DOHH2 (cell line): ENCODE measurements around the gene PICK1.

ENCODE experiments used
- H3F3A ChIP-seq: fragments of 200-600 bp; sonication (generic), shearing (Covaris generic); 2 replicates; pipeline ENCODE4 v1.6.0; 2016; ENCODE audit warnings: antibody characterized with exemption, mild to moderate bottlenecking; ENCODE audit not compliant: control insufficient read depth, insufficient read depth
- H3K27ac ChIP-seq: fragments of 200-600 bp; sonication (generic); 2 replicates; pipeline ENCODE4 v1.5.1; 2014; ENCODE audit warnings: low read depth, mild to moderate bottlenecking, low read length, moderate library complexity
- H3K27me3 ChIP-seq: fragments of 200-600 bp; sonication (generic); 2 replicates; pipeline ENCODE4 v1.6.1; 2014; ENCODE audit warnings: mild to moderate bottlenecking, low read length, mixed read lengths; ENCODE audit not compliant: control insufficient read depth
- H3K36me3 ChIP-seq: fragments of 200-600 bp; sonication (generic); 2 replicates; pipeline ENCODE4 v1.6.1; 2014; ENCODE audit warnings: mild to moderate bottlenecking, low read length, moderate library complexity, mixed read lengths; ENCODE audit not compliant: control insufficient read depth
- H3K4me1 ChIP-seq: fragments of 200-600 bp; sonication (generic); 2 replicates; pipeline ENCODE4 v1.6.1; 2014; ENCODE audit warnings: mild to moderate bottlenecking, low read length, mixed read lengths; ENCODE audit not compliant: control insufficient read depth
- H3K4me2 ChIP-seq: fragments of 200-600 bp; sonication (generic); 2 replicates; pipeline ENCODE4 v1.6.0; 2014; ENCODE audit warnings: mild to moderate bottlenecking, low read length, moderate library complexity
- H3K4me3 ChIP-seq: fragments of 200-600 bp; sonication (generic); 2 replicates; pipeline ENCODE4 v1.5.1; 2014; ENCODE audit warnings: mild to moderate bottlenecking, low read length, mixed read lengths
- H3K79me2 ChIP-seq: fragments of 200-600 bp; sonication (generic); 2 replicates; pipeline ENCODE4 v1.6.1; 2014; ENCODE audit warnings: mild to moderate bottlenecking, low read length, mixed read lengths; ENCODE audit not compliant: control insufficient read depth
- H3K9me2 ChIP-seq: fragments of 200-600 bp; sonication (generic); replicated peaks from 2 replicates; pipeline ENCODE4 v1.6.1; 2014; ENCODE audit warnings: mild to moderate bottlenecking, low read length, mixed read lengths; ENCODE audit not compliant: control insufficient read depth
- H3K9me3 ChIP-seq: fragments of 200-600 bp; sonication (generic); 2 replicates; pipeline ENCODE4 v1.6.1; 2014; ENCODE audit warnings: antibody characterized with exemption, low read length, mixed read lengths; ENCODE audit not compliant: control insufficient read depth, insufficient read depth
- H4K20me1 ChIP-seq: fragments of 200-600 bp; sonication (generic); 2 replicates; pipeline ENCODE4 v1.6.0; 2014; ENCODE audit warnings: low read depth, mild to moderate bottlenecking, antibody characterized with exemption, low read length, moderate library complexity; ENCODE audit not compliant: control insufficient read depth, insufficient read depth
- EZH2phosphoT487 ChIP-seq: fragments of 200-600 bp; sonication (generic); IDR thresholded peaks from 2 replicates; pipeline ENCODE4 v1.6.1; 2017; ENCODE audit warnings: borderline replicate concordance, mild to moderate bottlenecking, antibody characterized with exemption, low read length, moderate library complexity, mixed read lengths
- TF ChIP-seq, protein P1 (sequence below): fragments of 200-600 bp; sonication (generic); IDR thresholded peaks from one replicate; pipeline ENCODE4 v1.5.1; 2014; ENCODE audit warnings: antibody characterized with exemption, mild to moderate bottlenecking, low read depth, low read length; ENCODE audit not compliant: poor library complexity, severe bottlenecking

The PICK1 gene

DNA sequence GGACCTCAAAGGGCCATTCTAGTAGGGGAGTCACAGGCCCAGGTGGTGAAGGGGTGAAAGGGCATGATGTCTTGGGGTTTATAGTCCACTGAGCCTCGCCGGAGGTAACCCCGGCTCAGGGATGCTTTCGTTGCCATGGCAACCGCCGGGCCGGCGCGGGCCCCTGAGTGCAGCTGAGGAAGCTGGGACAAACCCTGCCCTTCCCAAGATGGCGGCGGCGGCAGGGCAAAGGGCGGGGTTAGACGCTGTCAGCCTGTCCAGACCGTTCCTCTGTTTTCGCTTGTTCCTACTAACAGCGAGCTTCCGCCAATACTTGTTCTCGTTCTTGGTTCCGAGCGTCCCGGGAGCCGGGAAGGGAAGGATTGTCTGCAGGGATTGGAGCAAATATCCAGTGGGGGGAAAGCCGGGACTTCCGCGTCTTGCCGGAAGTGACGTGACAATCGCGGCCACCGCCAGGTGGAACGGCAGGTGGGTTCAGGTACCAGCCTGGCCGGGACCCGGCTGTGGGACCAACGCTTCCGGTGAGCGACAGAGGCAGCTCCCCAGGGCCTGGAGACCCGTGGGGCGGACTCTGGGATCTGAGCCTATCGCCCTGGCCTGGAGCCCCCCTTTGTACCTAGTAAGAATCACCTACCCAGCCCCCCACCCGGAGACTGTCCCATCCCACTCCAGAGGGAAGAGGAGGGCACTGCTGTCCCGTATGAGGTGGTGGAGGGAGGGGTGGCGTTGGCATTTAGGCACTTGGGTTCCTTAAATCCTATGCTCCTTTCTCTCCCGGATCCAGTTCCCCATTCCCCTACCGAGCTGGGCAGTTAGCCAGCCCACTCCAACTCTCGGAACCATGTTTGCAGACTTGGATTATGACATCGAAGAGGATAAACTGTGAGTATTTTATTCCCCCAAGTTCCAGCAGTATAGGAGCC is at the start of gene PICK1:
Gene PICK1, plus strand, starts transcription at position 436 of the 923 bp plus-strand sequence. Its CDS starts 406 bp downstream, at position 842.
- Histone ChIP-seq H3K4me3 (peak within 1 kb of the TSS; percentile 94), H3K36me3 (no peaks in the 10 kb centered on the region; the same call in 1 of the 2 replicates), H3K9me2 (no peaks in the 10 kb centered on the region), H3K27me3 (no peaks in the 10 kb centered on the region), H3K9me3 (no peaks in the 10 kb centered on the region), H3F3A (peaks cover 2% of the 10 kb centered on the region; the same call in 1 of the 2 replicates), H4K20me1 (no peaks in the 10 kb centered on the region), H3K27ac (peak within 1 kb of the TSS; percentile 50; the same call in 1 of the 2 replicates), H3K4me2 (peak within 1 kb of the TSS; percentile 84), H3K79me2 (no peaks in the 10 kb centered on the region), H3K4me1 (peaks cover 48% of the 10 kb centered on the region)
- TF ChIP-seq EZH2phosphoT487: no peak
- TF ChIP-seq, protein P1, sequence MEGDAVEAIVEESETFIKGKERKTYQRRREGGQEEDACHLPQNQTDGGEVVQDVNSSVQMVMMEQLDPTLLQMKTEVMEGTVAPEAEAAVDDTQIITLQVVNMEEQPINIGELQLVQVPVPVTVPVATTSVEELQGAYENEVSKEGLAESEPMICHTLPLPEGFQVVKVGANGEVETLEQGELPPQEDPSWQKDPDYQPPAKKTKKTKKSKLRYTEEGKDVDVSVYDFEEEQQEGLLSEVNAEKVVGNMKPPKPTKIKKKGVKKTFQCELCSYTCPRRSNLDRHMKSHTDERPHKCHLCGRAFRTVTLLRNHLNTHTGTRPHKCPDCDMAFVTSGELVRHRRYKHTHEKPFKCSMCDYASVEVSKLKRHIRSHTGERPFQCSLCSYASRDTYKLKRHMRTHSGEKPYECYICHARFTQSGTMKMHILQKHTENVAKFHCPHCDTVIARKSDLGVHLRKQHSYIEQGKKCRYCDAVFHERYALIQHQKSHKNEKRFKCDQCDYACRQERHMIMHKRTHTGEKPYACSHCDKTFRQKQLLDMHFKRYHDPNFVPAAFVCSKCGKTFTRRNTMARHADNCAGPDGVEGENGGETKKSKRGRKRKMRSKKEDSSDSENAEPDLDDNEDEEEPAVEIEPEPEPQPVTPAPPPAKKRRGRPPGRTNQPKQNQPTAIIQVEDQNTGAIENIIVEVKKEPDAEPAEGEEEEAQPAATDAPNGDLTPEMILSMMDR: no peak

DNA sequence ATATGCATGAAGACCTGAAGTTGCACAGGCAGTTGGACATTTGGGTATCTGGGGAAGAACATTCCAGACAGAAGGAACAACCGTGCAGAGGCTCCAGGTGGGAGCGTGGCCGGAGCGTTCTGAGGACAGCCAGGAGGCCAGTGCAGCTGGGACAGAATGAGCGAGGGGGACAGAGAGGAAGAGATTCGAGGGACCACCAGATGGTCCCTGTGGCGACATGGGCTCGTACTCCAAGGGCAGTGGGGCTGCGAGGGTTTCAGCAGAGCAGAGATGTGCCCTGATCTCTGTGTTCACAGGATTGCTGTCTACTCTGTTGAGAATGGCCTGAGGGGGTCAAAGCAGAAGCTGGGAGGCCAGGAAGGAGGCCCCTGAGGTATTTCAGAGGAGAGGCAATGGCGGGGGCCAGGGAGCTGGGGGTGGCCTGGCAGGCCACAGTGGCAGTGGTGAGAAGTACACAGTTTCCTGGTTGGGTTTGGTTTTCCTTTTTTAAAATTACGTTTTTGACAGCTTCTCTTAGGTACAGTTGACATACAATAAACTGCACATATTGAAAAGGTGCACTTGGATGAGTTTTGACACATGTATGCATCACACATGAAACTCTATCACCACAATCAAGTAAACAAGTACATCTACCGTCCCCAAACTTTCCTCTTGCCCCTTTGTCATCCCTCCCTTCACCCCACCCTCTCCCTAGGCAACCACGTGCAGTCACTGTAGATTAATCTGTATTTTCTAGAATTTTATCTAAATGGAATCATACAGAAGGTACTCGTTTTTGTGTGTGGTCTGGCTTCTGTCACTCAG is 48.0 kb upstream of the PICK1 start:
- Histone ChIP-seq H3K27ac (no peak overlapping the region), H3K4me1 (no peaks in the 10 kb centered on the region), H3K4me2 (no peak overlapping the region), H3K4me3 (no peak overlapping the region), H3F3A (no peaks in the 10 kb centered on the region), H4K20me1 (no peaks in the 10 kb centered on the region), H3K9me2 (no peaks in the 10 kb centered on the region), H3K79me2 (no peaks in the 10 kb centered on the region), H3K36me3 (no peaks in the 10 kb centered on the region), H3K9me3 (no peaks in the 10 kb centered on the region), H3K27me3 (peaks cover 8% of the 10 kb centered on the region)
- TF ChIP-seq EZH2phosphoT487: no peak
- TF ChIP-seq, protein P1: no peak

DNA sequence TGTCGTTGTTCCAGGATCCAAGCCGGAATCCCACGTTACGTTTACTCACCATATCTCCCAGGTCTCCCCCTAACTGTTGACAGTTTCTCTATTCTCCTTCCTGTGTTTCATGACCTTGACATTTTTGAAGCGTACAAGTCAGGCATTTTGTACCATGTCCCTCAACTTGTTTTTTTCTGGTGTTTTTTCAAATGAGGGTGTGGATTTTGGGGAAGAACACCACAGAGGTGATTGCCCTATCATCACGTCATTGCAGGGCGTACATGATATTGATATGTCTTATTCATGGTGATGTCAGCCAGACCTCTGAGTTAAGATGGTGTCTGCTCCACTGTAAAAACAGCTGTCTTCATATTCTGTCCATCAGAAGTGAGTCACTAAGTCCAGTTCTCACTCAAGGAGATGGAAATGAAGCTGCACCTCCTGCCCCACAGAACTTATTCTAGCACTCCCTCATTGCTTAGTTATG is 44.6 kb upstream of the PICK1 start:
- no peaks in the 10 kb centered on the region for H4K20me1 ChIP-seq
- H3K9me3 ChIP-seq: no peaks in the 10 kb centered on the region
- no peaks in the 10 kb centered on the region for H3K4me1 ChIP-seq
- TF ChIP-seq, protein P1: no peak
- TF ChIP-seq EZH2phosphoT487: no peak
- H3K4me3 ChIP-seq: no peak overlapping the region
- H3K36me3 ChIP-seq: no peaks in the 10 kb centered on the region
- peaks cover 8% of the 10 kb centered on the region for H3K27me3 ChIP-seq
- H3K4me2 ChIP-seq: no peak overlapping the region
- no peaks in the 10 kb centered on the region for H3K79me2 ChIP-seq
- H3K9me2 ChIP-seq: no peaks in the 10 kb centered on the region
- H3F3A ChIP-seq: no peaks in the 10 kb centered on the region
- H3K27ac ChIP-seq: no peak overlapping the region
